ENCODE measurements around the gene ZNF516.
"Not testable (repeated sequence)": the region's sequence is repeated elsewhere in the genome, so short reads cannot be mapped to it uniquely, and the experiment has no call there.

ZNF516 gene, protein sequence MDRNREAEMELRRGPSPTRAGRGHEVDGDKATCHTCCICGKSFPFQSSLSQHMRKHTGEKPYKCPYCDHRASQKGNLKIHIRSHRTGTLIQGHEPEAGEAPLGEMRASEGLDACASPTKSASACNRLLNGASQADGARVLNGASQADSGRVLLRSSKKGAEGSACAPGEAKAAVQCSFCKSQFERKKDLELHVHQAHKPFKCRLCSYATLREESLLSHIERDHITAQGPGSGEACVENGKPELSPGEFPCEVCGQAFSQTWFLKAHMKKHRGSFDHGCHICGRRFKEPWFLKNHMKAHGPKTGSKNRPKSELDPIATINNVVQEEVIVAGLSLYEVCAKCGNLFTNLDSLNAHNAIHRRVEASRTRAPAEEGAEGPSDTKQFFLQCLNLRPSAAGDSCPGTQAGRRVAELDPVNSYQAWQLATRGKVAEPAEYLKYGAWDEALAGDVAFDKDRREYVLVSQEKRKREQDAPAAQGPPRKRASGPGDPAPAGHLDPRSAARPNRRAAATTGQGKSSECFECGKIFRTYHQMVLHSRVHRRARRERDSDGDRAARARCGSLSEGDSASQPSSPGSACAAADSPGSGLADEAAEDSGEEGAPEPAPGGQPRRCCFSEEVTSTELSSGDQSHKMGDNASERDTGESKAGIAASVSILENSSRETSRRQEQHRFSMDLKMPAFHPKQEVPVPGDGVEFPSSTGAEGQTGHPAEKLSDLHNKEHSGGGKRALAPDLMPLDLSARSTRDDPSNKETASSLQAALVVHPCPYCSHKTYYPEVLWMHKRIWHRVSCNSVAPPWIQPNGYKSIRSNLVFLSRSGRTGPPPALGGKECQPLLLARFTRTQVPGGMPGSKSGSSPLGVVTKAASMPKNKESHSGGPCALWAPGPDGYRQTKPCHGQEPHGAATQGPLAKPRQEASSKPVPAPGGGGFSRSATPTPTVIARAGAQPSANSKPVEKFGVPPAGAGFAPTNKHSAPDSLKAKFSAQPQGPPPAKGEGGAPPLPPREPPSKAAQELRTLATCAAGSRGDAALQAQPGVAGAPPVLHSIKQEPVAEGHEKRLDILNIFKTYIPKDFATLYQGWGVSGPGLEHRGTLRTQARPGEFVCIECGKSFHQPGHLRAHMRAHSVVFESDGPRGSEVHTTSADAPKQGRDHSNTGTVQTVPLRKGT

DNA sequence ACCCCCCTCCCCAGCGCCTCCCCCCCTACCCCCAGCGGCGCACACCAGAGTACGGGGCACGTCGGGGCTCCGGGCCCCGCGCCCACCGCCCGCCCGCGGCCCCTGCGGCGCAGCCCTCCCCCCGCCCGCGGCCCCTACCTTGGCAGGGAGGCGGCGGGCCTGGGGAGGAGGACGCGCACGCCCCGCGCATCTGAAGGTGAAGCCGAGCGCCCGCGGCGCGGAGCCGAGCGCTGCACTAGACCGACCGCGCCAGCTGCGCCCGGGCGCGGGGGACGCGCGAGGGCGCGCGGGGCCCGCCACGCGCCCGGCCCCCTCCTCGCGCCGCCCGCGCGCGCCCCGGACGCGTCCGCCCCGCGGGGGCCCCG is at the start of gene ZNF516:
TSS of gene ZNF516 (minus strand) at position 237 of the 365 bp plus-strand sequence. CDS start 52,188 bp downstream, outside the sequence.
- no peak for DNase-seq

DNA sequence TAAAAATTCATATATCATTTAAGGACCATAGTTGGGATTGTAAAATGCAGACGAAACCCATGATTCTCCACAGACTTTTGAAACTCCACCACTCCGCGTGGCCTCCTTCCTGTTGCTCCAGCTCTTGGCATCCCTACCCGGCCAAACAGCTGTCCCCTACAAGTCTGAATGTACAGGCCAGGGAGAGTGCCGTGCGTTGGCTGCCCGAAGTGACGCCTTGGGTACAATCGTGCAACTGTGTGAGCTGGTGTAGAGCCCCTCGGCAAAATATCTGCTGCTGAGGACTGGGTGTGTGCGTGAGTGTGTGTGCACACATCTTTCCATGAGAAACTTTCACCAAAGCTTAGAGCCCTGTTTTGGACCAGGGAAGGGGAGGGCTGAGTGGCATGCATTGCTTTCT is 43.8 kb upstream of the ZNF516 start:
- no peak for DNase-seq

DNA sequence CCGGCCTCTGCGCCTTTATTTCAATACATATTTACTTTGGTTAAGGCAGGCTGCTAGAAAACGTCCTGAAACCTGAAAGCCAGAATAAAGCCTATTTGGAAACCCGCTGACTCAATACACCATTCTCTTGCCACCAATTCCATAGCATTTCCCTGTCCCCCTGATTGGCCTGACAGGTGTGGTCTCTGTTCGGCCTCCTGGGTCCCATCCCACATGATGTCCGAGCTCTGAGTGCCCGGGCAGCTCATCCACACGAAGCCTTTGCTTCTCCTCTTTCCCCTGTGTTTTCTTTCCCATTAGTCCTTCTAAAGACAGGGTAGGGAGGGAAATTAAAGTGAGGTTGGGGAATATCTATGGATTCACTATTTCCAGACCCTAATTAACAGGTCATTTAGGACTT is 42.6 kb upstream of the ZNF516 start:
- DNase-seq, result no peak

DNA sequence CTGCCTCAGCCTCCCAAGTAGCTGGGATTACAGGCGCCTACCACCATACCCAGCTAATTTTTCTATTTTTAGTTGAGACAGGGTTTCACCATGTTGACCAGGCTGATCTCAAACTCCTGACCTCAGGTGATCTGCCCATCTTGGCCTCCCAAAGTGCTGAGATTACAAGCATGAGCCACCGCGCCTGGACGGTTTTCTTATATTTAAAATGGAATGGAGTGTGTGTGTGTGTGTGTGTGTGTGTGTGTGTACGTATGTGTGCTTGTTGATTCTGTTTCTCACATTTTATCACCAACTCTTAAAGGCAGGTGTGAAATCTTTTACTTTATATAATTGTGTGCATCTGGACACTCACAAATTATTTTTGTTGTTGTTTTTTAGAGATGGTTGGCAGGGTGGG is 41.6 kb upstream of the ZNF516 start:
- not testable (repeated sequence) for DNase-seq

DNA sequence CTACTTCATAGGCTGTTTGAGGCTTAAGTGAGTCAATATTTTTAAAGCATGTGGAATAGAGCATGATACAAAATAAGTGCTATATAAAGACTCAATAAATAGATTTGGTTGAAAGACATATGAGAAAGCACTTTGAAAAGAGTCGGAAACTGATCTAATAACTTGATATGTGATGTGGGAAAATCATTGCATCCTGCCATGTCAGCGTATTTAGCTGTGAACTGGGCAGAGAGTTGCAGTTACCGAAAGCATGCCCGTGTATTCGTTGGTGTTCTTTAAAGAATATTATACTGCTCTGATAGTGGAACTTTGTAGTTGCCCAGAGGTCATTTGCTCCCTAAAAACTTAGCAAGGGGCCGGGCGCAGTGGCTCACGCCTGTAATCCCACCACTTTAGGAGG is 37.8 kb upstream of the ZNF516 start:
- no peak for DNase-seq

DNA sequence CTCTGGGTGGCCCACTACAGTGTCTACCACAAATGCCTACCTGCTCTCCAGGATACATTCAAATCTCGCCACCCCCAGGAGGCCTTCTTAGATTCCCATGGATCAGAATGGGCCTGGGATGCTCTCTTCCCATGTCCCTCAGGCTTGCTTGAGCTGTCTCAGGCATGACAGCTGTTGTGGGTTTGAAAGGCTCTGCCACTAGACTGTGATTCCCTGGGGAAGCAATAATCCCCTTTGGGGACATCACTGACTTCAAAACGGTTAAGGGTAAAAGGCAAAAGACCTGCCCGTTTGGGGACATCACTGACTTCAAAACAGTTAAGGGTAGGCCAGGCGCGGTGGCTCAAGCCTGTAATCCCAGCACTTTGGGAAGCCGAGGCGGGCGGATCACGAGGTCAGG is 35.8 kb upstream of the ZNF516 start:
- no peak for DNase-seq

DNA sequence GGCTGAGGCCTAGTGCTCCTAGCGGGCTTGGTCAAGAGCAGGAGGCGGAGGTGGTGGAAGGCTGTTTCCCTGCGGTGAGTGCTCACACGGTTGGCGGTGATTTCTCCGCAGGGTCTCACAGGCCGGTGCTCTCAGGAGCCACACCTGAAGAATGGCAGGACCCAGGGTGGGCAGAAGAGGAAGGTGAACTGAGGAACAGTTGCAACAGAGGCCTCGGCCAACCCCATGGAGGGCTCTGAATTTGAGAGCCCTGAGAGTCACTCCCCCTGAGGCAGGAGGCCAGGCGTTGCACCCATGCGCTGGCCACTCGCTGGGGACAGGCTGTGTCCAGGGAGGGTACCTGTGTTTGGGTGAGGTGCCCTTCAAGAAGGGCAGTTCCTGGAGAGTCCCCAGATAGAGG is 35.3 kb upstream of the ZNF516 start:
- no peak for DNase-seq

DNA sequence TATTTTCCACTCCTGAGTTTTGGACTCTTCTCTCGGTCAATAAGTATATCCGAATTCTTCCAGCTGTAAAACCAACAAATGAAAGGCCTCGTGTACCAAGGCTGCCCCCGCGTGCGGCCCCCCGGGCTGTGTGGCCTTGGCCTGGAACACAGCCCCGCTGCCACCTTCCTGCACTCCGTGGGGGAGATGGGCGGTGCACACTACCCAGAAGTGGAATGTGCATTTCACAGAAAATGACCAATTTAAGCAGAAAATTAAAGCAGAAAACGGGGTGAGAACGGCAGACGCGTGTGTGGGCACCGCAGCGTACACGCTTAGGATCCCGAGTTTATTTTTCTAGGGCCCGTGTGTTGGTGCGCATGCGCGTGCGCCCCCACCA is 34.4 kb upstream of the ZNF516 start:
- DNase-seq, result no peak

DNA sequence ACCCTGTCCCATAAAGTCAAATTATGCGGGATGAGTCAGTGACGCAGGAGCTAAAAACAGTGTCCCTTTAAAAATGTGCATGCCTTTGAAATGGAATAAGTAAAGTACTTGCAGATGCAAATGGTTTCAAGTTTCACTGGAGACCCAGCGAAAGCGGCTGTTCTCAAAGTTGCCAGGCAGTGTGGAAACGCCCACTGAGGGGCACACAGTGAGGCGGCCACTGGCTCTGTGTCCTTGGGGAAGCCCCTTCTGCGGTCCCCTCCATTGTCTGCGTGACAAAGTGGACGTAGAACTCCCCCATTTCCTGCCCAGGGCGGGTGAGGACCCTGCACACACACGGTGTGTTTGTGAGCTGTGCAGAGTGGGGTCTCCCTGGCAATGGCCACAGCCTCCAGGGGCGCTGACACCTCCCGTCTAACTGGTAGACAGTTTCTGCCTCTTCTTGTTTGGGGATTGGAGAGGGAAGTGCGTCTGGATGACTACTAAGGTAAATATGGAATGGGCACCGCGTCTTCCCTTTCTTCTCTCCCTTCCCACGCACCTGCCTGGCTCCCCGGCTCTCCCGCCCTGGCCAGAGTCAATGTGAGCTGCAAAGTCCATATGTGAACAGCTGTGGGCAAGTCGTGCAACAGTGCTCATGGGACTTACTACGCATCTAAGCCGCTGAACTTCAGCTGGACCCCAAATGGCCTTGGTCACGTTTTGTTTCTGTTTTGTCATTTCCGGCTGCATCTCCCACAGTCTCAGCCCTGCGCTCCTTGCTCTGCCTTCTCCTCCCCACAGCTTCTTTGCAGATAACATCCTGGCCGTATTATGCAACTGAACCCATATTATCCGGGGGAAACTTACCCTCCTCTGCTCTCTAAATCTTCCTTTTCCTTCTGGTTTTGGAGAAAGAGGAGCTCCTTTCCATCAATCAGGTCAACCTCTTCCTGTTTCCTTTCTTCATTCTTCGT is 33.7 kb upstream of the ZNF516 start:
- no peak for DNase-seq

DNA sequence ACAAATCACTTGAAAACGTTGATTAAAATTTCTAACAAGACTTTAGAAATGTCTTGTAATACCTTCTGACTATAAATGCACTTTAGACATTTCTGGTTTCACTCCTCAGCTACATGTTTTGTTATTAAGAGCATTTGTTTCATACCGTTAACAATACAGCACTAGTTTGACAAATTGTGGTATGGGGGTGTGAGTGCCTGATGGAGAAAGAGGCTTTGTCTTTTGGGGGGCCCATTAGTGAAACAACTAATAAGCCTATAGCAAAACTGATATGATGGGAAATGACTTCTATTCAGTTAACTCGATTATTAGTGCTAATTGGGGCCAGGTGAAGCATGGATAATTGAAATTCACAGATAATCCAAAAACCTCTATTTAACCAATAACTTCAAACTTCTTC is 30.9 kb upstream of the ZNF516 start:
- no peak for DNase-seq

DNA sequence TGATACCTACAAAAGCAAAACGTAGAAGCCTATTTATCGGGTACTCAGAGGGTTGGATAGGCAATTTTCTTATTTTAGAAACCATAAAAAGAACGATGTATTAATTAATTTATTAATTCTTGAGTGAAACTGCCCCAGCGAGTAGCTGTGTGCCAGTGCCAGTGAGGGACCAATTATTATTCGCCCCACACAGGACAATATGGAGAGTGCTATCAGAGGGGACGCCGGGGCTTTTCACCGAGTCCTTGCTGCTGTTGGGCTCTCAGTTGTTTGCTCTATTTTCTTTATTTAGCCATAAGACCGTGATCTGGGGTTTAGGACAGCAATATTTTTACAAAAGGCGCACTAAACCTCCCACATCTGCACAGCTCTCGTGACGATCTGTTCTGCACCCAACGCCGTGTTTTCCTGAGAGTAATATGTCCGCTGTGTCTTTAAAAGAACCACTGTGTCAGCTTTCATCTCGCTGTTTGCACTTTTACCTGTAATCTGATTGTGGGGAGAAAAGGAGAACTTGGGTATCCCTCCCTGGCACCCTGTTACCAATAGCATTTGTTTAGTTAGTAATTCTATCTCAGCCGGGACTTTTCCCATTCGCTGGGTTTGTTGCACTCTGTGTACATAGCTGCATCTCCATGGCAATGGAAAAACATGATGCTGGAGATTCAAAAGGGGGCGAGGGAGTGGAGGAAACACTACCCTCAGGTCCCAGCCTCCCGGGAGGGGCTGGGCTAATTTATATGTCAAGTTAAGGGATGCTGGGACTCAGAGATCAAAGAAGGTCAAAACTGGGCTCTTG is 30.1 kb upstream of the ZNF516 start:
- no peak for DNase-seq

DNA sequence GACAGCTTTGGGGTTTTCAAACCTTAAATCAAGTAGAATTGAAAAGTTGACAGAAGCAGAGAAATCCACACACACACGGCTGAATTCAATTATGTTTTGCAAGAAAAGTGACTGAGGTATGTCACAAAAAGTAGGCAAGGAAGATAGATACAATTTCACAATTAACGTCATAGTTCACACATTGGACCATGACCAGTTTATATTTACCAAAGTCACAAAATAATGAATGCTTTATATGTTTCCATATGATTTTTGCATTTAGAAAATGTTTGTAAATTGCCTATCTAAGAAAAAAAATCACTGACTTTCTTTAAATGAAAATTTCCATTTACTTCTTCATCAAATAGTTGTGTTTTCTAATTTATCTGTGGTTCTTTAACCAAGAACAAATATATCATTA is 29.4 kb upstream of the ZNF516 start:
- no peak for DNase-seq

DNA sequence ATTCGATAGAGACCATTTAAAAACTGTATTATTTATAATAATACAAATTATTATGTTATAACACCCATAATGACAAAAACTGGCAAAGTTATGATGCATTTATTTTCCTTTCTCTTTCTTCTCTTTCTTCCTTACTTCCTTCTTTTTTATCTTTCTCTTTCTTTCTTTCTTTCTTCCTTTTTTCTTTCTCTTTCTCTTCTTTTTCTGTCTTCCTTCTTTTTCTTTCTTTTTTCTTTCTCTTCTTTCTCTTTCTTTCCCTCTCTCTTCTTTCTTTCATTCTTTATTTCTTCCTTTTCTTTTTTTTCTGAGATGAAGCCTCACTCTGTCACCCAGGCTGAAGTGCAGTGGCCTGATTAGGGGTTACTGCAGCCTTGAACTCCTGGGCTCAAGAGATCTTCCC is 27.5 kb upstream of the ZNF516 start:
- DNase-seq, result no peak

DNA sequence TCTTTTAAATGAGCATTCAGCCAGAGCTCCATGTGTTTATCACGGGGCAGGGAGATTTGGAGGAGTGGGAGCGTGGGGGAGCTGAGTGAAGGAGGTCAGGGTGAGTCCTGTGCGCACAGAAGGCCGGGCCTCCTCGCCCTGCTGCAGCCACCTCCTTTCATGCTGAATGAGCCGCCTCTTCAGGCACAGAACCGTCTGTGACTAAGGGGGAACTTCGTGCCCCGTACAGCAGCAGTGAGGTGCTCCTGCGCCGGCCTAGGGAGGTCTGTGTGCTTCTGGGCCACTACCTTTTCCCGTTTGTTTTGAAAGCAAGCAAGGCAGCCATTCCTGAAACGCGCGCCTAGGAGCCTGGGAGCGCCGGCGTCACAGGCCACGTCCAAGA is 27.1 kb upstream of the ZNF516 start:
- no peak for DNase-seq

DNA sequence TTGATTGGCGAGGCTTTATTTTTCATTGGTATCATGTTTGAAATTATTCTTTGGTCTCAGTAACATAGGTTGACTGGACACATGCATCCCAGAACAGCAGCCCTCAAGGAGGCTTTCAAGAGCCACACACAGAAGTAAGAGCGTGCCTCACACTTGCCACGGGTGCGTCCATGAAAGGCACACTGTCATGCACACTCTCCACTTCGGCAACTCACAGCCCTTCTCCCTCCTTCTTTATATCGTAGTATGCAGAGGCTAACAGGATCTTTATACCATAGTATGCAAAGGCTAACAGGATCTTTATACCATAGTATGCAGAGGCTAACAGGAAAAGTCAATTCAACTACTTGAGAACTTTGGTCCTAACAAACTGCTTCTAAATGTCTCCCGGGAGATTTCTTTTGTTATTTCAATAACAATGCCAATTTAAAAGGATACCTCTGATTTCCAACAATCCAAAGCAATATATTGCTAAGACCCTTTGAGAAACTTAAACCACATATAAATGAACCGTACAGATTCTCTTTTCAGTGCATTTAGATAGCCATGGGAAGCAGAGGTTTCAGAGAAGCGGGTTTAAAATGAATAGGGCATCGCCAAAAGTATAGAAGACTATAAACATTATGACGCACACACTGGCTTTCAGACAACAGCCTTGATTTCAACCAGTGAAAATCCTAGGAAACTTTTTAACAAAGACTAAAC is 26.5 kb upstream of the ZNF516 start:
- no peak for DNase-seq

DNA sequence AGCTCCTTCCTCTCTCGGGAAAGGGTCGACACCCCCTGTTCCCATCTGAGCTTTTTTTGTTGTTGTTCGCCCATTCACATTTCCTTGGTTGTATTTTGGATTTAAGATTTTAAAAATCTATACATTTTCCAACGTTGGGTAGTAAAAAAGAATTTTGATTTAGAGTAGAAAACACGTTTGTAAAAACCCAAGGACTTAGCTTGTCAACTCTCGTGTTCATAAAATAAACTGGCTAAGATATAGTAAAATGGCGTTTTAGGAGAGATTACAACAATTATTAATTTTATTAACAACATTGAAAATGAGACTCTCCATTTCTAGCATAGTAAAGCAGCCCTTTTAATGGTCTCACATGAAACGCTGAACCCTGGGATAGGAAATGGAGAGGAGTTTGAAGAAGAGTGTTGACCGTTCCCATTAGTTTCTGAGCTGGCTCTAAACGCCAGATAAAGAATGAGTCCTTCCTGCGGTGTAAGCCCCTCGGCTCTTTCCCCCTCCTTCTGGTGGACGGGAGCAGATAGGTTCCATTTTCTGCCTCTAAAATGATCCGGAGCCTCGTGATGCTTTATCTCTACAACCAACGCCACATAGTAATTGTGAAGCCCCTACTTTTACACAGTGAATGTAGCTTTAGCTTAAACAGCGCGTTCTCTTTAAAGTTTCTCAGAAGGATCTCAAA is 24.0 kb upstream of the ZNF516 start:
- no peak for DNase-seq

DNA sequence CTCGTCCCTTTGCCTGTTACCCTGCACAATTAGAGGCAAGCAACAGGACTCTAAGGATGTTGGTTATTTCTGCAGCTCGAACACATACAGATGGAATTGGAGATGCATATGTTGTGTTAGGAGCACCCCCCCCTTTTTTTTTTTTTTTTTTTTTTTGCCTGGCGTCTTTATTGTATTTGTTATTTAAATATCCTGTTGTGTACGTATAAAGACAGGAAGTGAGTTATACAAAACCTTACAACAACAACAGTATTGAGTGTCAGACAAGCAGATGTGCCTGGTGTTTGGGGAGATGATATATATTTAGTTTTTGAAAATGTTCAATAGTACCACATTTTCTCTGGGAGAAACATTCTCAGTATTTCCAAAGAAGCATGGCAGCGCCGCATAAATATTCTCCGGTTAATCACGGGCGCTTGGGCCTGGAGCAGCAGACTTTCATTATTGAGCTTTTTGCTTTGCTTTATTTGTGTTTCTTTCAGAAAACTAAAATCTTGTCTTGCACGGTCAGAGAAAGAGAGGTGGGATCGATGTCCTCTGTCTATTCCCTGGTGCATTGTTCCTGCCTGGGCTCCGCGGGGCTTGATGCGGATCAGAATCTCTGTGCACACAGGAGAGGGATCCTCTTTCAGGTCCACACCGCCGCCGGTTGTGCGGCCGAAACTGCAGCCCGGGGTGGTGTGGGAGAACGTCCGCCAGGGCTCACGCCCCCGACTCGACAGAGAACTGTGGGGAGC is 23.2 kb upstream of the ZNF516 start:
- DNase-seq, result no peak

DNA sequence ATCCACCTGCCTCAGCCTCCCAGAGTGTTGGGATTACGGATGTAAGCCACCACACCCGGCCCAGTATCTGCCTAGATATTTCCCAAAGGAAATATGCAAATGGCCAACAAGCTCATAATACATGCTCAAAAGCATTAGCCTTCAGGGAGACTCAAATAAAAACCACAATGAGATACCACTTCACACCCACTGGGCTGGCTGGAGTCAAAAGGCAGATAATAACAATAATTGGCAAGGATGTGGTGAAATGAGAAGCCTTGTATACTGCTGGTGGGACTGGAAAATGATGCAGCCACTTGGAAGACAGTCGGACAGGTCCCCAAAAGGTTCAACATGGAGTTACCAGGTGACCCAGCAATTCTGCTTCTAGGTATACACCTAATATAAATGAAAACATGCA is 20.5 kb upstream of the ZNF516 start:
- DNase-seq, result no peak

DNA sequence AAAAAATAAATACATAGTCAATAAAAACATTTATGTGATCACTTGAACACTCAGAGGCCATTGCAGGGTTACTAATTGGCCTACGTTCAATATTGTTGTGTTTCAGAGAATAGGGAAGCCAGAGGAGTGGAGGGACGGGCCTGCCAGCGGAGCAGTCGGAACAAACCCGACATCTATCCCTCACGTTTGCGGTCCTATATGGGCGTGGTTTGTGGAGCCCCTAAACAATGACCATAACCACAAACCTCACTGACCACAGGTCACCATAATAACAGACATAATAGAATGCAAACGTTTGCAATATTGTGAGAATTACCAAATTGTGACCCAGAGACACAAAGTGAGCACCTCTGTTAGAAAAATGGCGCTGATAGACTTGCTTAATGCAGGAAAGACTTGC is 19.5 kb upstream of the ZNF516 start:
- DNase-seq, result no peak

Measured in stimulated activated CD4-positive, alpha-beta T cell treated with anti-CD3 and anti-CD28 coated beads, Interleukin-4, amount 100 ng/mL, for 24 hours (primary cell).